ENCODE results near the gene RBM20.

DNA sequence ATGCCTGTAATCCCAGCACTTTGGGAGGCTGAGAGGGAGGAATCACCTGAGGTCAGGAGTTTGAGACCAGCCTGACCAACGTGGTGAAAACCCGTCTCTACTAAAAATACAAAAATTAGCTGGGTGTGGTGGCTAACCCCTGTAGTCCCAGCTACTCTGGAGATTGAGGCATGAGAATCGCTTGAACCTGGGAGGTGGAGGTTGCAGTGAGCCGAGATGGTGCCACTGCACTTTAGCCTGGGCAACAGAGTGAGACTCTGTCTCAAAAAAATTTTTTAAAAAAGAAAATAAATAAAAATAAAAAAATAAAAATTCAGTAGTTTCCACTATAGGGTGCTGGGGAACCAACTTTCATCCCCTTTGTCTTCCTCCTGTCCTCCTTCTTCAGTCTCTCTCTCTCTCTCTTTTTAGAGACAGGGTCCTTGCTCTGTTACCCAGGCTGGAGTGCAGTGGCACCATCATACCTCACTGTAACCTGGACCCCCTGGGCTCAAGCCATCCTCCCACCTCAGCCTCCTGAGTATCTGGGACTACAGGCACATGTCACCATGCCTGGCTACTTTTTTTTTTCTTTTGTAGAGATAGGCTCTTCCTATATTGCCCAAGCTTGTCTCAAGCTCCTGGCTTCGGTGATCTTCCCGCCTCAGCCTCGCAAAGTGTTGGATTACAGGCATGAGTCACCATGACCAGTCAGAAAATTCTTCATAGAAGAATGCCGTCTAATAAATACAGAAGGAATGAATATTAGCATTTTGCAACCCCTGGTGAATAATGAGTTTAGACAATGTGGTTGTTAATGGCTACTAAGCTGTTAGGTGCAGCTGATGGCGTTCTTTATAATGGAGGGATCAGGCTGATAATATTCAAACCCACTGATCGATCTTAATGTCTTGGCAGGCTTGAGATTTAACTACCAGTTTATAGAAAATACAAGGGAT, 20.6 kb downstream of the RBM20 start:
- TF ChIP-seq, protein P1, sequence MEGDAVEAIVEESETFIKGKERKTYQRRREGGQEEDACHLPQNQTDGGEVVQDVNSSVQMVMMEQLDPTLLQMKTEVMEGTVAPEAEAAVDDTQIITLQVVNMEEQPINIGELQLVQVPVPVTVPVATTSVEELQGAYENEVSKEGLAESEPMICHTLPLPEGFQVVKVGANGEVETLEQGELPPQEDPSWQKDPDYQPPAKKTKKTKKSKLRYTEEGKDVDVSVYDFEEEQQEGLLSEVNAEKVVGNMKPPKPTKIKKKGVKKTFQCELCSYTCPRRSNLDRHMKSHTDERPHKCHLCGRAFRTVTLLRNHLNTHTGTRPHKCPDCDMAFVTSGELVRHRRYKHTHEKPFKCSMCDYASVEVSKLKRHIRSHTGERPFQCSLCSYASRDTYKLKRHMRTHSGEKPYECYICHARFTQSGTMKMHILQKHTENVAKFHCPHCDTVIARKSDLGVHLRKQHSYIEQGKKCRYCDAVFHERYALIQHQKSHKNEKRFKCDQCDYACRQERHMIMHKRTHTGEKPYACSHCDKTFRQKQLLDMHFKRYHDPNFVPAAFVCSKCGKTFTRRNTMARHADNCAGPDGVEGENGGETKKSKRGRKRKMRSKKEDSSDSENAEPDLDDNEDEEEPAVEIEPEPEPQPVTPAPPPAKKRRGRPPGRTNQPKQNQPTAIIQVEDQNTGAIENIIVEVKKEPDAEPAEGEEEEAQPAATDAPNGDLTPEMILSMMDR (IDR thresholded peaks at IDR 0.05), result no peak
- no peak for TF ChIP-seq POLR2A (IDR thresholded peaks at IDR 0.05)
